Measurements from ENCODE around the gene IL16. TPM values are rescaled to one million over a fixed set of nuclear protein-coding genes. Genes with fewer than 3 reads are reported as not detected.
A peak's percentile ranks its signal among the peaks of the same experiment; 100 is the strongest.
"Not testable (repeated sequence)": the region's sequence is repeated elsewhere in the genome, so short reads cannot be mapped to it uniquely, and the experiment has no call there.

The IL16 gene
- polyA plus RNA-seq, 6 donors from 2014 or later = 146 to 315 (median 222) TPM

DNA sequence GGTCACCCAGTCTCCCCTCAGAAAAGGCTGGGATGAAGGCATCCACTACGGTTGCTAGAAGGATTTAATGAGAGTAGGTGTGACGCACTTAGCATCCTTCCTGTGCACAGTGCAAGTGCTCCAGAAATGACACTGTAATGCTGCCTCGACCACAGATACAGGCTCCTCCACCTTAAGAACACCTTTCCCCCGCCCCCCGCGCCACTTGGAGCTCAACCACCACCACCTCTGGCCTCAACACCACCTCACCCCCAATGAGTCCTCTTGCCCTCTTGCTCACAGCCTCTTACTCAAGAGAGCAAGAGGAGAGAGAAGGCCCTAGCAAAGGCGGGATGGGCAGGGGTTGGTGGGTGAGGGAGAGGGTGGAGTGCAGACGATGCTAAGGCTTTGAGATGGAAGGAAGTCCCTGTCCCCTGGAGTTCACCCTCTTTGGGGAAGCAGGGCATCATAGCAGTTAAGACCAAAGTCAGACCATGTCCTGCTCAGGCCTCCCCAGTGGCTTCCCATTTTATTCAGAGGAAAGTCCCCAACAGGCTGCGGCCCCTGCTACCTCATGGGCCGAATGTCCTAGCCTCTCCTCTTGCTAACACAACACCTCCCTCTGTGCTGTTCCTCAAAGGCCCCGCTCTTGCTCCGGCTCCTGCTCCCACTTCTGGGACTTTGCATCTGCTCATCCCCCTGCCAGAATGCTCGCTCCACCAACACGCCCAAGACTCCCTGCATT lies 118.9 kb downstream of the IL16 start:
- Mint-ChIP-seq H3K27me3 (no peaks in the 10 kb centered on the region), H3K27ac (peak overlapping the region; percentile 92 to 99 (median 96)), H3K4me3 (peak overlapping the region in 4 of 8 donors; percentile 14 to 83 (median 44)), H3K4me1 (peaks cover 73 to 93% (median 89%) of the 10 kb centered on the region in 3 donors), H3K9me3 (no peaks in the 10 kb centered on the region), H3K36me3 (no peaks in the 10 kb centered on the region)
- ATAC-seq (ENCODE audit: low read depth in 2 of 2) = no peak
- no peak for DNase-seq

DNA sequence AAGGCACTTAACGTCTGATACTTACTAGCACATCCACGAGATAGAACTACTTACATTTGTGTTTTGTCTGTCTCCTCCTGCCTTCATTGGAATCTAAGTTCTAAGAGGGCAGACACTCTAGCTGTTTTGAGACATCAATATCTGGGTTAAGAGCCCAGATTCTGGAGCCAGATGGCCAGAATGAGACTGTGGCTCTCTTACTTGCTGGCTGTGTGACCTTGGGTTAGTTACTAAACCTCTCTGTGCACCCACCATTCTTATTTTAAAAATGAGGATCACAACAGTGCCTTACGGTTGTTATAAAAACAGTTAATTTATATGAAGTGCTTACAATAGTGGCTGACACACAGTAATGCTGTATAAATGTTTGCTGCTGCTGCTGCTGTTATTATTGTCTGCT lies 119.6 kb downstream of the IL16 start:
- Mint-ChIP-seq H3K27ac (peak overlapping the region; percentile 92 to 99 (median 96)), H3K4me1 (peaks cover 69 to 87% (median 82%) of the 10 kb centered on the region in 3 donors), H3K9me3 (no peaks in the 10 kb centered on the region), H3K4me3 (peak overlapping the region in 1 of 8 donors; percentile 20), H3K36me3 (no peaks in the 10 kb centered on the region), H3K27me3 (no peaks in the 10 kb centered on the region)
- ATAC-seq (ENCODE audit: low read depth in 2 of 2) = no peak
- no peak for DNase-seq

DNA sequence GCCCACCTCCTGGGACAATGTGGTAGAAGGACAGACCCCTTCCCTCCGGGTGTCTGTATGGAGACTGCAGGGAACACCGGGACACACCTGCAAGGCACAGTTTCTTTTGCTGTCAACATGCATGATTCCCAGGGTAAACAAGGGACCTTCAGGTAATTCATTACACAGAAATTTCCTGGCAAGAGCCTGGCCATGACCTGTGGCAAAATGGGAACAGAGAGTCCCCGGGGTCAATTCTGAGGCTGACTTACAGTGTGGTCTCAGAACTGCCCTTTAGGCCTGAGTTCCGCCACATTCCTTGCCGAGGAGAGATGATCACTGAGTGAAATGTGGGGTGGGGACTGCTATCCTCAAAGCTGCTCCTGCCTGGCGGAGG lies 121.0 kb downstream of the IL16 start:
- peak overlapping the region; percentile 1 to 68 (median 38) for H3K4me3 Mint-ChIP-seq
- DNase-seq (no peak), ATAC-seq (ENCODE audit: low read depth in 2 of 2) (no peak)
- peak overlapping the region; percentile 70 to 99 (median 93) for H3K27ac Mint-ChIP-seq
- H3K4me1 Mint-ChIP-seq = peaks cover 59 to 81% (median 76%) of the 10 kb centered on the region in 3 donors
- H3K9me3 Mint-ChIP-seq = no peaks in the 10 kb centered on the region
- H3K27me3 Mint-ChIP-seq = no peaks in the 10 kb centered on the region
- H3K36me3 Mint-ChIP-seq = no peaks in the 10 kb centered on the region

DNA sequence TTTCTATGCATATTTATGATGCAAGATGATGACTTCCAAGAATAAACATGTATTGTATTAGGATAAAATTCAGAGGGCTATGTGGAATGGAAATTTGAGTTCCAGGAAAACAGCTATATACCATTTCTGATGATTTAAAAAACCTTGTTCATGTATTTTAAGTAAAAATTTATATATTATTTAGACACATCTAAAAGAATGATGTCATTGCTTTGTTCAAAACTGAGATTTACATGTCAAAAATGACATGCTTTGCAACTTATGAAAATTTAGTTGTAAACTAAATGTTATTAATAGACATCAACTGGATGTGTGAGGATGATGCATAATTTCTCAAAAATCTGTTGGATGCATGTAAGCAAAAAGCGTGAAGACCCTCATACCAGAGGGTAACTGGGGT lies 125.0 kb downstream of the IL16 start:
- H3K4me1 Mint-ChIP-seq = peaks cover 45 to 68% (median 63%) of the 10 kb centered on the region in 3 donors

DNA sequence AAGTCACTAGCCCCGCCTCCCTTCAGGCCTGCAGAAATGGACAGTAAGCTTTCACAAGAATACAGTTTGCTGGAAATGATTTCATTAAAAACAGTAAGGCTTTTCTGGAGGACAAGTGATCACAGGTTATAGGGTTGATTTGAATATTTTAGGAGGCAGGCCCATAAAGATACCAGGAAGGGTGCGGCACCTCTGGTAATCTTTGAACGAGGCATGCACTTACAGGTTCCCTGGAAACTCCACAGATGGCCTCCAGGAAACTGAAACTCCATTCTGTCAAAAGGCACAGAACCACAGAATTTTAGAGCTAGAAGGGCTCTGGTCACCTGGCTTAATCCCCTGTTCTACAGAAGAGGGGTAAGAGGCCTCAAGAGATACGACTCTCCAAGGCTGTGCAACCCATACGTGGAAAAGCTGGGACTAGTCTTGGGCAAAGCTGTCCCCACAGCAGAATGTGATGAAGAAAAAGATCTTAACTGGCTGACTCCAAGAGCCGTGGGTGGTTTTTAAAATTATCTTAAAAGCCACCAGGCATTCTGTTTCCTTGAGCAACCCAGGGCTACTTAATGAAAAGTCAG lies 126.1 kb downstream of the IL16 start:
- no peak for ATAC-seq (ENCODE audit: low read depth in 2 of 2)
- peaks cover 37 to 57% (median 52%) of the 10 kb centered on the region in 3 donors for H3K4me1 Mint-ChIP-seq
- peak overlapping the region in 4 of 6 donors; percentile 7 to 56 (median 22) for H3K27ac Mint-ChIP-seq
- peak overlapping the region; percentile 6 to 80 (median 60) for H3K4me3 Mint-ChIP-seq
- H3K27me3 Mint-ChIP-seq = no peaks in the 10 kb centered on the region
- no peaks in the 10 kb centered on the region for H3K9me3 Mint-ChIP-seq
- no peak for DNase-seq
- no peaks in the 10 kb centered on the region for H3K36me3 Mint-ChIP-seq

More for the DNA sequence above, 125.0 kb downstream of the IL16 start:
- no peaks in the 10 kb centered on the region for H3K27me3 Mint-ChIP-seq
- DNase-seq = no peak
- no peaks in the 10 kb centered on the region for H3K36me3 Mint-ChIP-seq
- H3K9me3 Mint-ChIP-seq = no peaks in the 10 kb centered on the region
- ATAC-seq (ENCODE audit: low read depth in 2 of 2) = no peak
- peak overlapping the region in 1 of 6 donors; percentile 56 for H3K27ac Mint-ChIP-seq
- H3K4me3 Mint-ChIP-seq = peak overlapping the region in 2 of 8 donors; percentile 56 to 69

DNA sequence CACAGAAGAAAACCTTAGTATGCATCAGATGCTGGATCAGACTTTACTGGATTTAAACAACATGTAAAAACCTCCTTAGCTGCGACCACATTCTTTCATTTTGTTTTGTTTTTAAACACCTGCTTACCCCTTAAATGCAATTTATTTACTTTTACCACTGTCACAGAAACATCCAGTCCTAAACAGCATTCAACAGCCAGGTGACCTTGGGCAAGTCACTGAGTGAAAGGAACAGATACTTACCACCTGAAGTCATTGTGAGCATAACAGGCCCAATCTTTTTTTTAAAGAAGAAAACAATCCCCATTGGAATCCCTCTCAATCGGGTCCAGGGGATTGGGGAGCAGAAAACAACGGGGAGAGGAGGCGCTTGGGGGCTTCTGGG lies 126.9 kb downstream of the IL16 start:
- Mint-ChIP-seq H3K9me3 (no peaks in the 10 kb centered on the region), H3K4me3 (peak overlapping the region; percentile 86 to 99 (median 98)), H3K36me3 (no peaks in the 10 kb centered on the region), H3K27ac (peak overlapping the region; percentile 11 to 98 (median 84)), H3K4me1 (peaks cover 30 to 49% (median 44%) of the 10 kb centered on the region in 3 donors), H3K27me3 (no peaks in the 10 kb centered on the region)
- ATAC-seq (ENCODE audit: low read depth in 2 of 2) = no peak
- DNase-seq = no peak

DNA sequence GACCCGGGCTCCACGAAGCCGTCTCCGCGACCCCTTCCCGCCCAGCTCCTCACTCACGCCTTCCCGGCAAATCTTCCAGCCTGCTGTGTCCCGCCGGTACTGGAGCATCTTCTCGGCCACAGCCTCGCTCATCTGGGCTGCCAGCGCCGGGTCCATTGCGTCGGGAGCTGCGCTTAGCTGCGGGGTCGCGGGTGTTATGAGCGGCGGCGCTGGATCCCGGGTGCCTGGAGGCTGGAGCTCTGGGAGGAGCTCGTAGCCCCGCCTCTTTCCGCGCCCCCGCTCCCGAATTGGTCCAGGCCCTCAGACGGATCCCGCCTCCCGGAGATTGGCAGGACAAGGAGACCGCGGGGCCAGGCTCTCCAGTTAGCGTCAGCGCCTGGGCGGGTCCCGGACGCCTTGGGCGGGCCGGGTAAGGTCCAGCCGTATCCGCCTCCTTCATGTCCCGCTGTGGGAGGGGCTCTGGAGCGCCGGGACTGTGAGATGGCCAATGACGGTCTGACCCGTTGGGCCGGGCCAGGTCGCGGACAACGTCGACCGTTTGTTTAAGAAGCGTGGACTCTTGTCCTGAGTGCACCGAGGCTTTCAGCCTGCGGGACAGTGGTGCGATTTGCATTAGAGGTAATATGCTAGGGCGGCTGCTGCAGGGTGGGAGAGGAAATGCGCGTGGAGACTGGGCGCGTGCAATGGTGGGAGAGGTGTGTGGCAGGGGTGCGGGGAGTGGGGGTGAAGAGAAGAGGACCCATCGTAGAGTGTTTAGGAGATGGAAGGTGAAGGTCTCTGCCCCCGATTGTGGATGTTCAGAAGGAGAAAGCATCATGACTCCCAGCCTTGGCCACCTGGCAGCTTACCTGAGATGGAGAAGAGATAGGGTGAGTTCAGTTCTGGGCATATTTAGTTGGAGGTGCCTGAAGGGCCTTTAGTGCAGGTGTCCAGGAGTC lies 127.5 kb downstream of the IL16 start, which contains the start of gene STARD5:
Gene STARD5 (minus strand): TSS at position 198 of the 938 bp plus-strand sequence. CDS start 42 bp downstream, at position 156.
- Mint-ChIP-seq H3K27ac (peak within 1 kb of the TSS; percentile 48 to 98 (median 91)), H3K27me3 (no peaks in the 10 kb centered on the region), H3K4me1 (peaks cover 23 to 42% (median 38%) of the 10 kb centered on the region in 3 donors), H3K36me3 (no peaks in the 10 kb centered on the region), H3K4me3 (peak within 1 kb of the TSS; percentile 86 to 99 (median 98)), H3K9me3 (no peaks in the 10 kb centered on the region)
- DNase-seq (peak; percentile 93), ATAC-seq (ENCODE audit: low read depth in 2 of 2) (peak; percentile 96 to 97)

DNA sequence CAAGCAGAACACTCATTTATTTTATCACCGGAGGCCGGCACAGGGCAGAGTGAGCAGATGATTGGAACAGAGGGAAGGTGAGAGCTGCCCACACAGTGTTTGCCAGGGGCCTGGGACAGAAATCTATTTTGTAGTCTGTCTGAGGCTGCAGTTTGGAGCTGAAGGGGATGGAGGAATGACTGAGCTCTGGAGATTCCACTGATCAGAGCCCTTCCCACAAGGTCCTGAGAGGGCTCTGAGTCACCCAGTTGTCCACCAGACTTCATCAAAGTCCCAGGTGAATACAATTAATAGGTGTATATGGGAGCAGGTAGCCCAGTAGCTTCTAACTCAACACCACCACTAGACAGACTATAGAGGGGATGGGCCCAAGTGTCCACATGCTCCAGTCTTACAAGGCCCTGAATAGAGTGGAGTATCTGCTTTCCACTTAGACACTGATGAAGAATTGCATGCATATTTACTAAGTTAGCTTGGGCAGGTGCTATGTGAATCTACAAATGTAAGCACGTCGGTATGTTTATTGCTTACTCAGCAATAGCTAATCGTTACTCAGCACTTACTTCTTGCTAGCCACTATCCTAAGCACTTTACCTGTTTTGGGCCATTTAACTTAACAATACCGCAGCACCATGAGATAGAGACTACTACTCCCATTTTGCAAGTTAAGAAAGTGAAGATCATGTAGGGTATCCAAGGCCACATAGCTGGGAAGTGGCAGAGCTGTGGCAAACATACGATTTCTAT lies 130.0 kb downstream of the IL16 start:
- Mint-ChIP-seq H3K27ac (peak overlapping the region in 2 of 6 donors; percentile 29 to 69), H3K9me3 (no peaks in the 10 kb centered on the region), H3K4me3 (peak overlapping the region in 1 of 8 donors; percentile 56), H3K36me3 (no peaks in the 10 kb centered on the region), H3K27me3 (no peaks in the 10 kb centered on the region), H3K4me1 (peaks cover 31 to 43% (median 42%) of the 10 kb centered on the region in 3 donors)
- DNase-seq (no peak), ATAC-seq (ENCODE audit: low read depth in 2 of 2) (no peak)

DNA sequence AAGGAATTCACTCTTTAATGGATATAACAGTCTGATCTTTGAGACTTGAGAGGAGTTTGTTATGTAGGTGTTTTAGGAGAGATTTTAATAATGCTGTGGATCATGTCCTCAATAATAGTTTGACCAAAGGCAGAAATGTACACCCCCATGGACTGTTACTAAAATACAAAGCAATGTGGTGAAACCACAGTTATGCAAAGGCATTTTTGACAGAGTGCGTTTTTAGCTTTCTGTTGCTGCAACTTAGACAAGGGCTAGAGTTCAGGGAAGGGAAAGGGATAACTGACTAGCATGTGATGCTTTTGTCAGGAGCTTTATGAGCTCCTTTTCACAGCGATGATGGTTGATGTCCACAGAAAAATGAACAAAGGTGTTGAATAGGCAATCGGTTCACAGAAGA lies 130.8 kb downstream of the IL16 start:
- Mint-ChIP-seq H3K27me3 (no peaks in the 10 kb centered on the region), H3K4me1 (peaks cover 27 to 41% (median 36%) of the 10 kb centered on the region in 3 donors), H3K4me3 (no peak overlapping the region), H3K36me3 (no peaks in the 10 kb centered on the region), H3K27ac (no peak overlapping the region), H3K9me3 (no peaks in the 10 kb centered on the region)
- ATAC-seq (ENCODE audit: low read depth in 2 of 2) = no peak
- DNase-seq = no peak

DNA sequence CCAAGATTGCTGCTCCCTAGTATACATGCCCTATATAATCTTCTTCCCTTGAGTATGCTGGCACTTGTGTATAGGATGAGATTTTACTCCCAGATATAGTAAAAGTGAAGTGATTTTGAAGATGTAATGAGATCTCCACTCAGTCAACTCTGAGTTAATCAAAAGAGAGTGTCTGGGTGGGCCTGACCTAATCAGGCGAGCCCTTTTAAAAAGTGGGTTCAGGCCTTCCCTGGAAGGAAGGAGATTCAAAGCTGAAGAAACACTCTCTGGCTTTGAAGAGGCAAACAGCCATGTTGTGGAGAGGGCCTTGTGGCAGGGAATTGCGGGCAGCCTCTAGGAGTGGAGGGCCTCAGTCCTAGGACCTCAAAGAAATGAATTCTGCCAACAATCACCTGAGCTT lies 132.8 kb downstream of the IL16 start:
- ATAC-seq (ENCODE audit: low read depth in 2 of 2) (no peak), DNase-seq (no peak)
- Mint-ChIP-seq H3K27me3 (no peaks in the 10 kb centered on the region), H3K36me3 (no peaks in the 10 kb centered on the region), H3K4me1 (peaks cover 20 to 37% (median 20%) of the 10 kb centered on the region in 3 donors), H3K9me3 (no peaks in the 10 kb centered on the region), H3K27ac (peak overlapping the region in 2 of 6 donors; percentile 2 to 39), H3K4me3 (no peak overlapping the region)

DNA sequence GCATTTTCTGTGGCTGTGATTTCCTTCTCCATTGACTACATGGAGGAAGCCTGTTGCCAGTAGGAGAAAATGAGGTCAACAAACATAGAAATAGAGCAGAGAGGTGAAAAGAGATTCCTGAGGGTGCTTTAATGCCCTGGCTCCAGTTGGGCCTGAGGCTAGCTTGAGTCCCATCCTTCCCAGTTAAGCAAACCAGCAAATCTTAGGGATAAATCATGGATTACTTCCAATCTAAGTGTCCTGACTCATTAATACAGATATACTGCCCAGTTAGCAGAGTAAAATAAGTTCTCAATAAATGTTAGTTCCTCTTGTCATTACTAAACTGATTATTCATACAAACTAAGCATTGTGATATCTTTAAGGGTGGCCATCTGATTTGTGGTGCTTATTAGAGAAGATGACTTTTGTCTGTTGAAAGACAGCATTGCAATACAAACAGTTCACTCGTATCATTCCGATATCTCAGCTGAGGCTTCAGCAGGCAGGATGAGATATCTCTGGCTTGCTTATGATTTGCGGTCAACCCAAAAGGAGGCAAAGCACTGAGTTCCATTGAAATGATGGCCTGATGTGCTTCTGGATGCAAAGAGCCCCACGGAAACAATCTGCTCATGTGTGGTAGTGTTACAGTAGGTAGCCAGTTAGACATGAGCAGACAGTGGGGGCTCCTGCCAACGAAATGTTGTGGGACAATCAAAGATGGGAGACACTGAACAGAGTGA lies 133.8 kb downstream of the IL16 start:
- no peak for ATAC-seq (ENCODE audit: low read depth in 2 of 2)
- peaks cover 11 to 27% (median 13%) of the 10 kb centered on the region in 3 donors for H3K4me1 Mint-ChIP-seq
- no peaks in the 10 kb centered on the region for H3K36me3 Mint-ChIP-seq
- H3K27ac Mint-ChIP-seq = peak overlapping the region in 4 of 6 donors; percentile 26 to 79 (median 52)
- H3K9me3 Mint-ChIP-seq = no peaks in the 10 kb centered on the region
- no peak for DNase-seq
- no peaks in the 10 kb centered on the region for H3K27me3 Mint-ChIP-seq
- H3K4me3 Mint-ChIP-seq = peak overlapping the region in 5 of 8 donors; percentile 37 to 57 (median 45)

DNA sequence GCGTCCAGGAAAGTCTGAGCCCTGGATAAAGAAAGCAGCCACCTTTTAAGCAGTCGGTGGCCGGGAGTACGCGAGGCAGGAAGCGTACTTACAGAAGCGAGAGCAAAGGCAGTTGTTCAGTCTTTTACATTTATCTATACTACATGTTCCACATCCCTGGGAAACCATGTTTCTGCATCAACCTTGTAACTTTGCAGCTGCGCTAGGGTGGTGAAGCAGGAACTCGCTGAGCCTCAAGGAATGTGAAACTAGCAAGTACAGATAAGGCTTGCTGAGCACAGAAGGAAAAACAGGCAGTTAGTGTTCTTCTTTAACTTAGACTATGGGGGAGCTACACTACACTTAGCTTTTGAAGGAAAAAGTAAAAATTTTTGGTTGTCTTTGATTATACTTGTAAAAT lies 134.5 kb downstream of the IL16 start:
- not testable (repeated sequence) for H3K27me3 Mint-ChIP-seq; ATAC-seq (ENCODE audit: low read depth in 2 of 2); H3K36me3 Mint-ChIP-seq; H3K9me3 Mint-ChIP-seq; DNase-seq
- peak overlapping the region in 4 of 6 donors; percentile 8 to 79 (median 44) for H3K27ac Mint-ChIP-seq
- peak overlapping the region in 6 of 8 donors; percentile 37 to 57 (median 47) for H3K4me3 Mint-ChIP-seq
- peaks cover 12 to 27% (median 13%) of the 10 kb centered on the region in 3 donors for H3K4me1 Mint-ChIP-seq

All from naive B cell (primary cell).